Hepatocyte (in vitro differentiated cells): Measurements from ENCODE around the gene ZNF581. TPM values are rescaled to one million over a fixed set of nuclear protein-coding genes. Genes with fewer than 3 reads are reported as not detected.

Experiments
- DNase-seq: peaks from one replicate; pipeline ENCODE4 v3.0.0-alpha.2; 2016; ENCODE audit warnings: low spot score
- H2AFZ ChIP-seq: fragments of 200-600 bp; sonication (generic); 2 replicates; pipeline ENCODE4 v1.6.0; 2016; ENCODE audit warnings: antibody characterized with exemption, mild to moderate bottlenecking
- H3K27ac ChIP-seq: fragments of 200-600 bp; sonication (generic); 2 replicates; pipeline ENCODE4 v1.5.1; 2016; ENCODE audit warnings: mild to moderate bottlenecking
- H3K27me3 ChIP-seq: fragments of 200-600 bp; sonication (generic); 2 replicates; pipeline ENCODE4 v1.6.1; 2016
- H3K36me3 ChIP-seq: fragments of 200-600 bp; sonication (generic); replicated peaks from 2 replicates; pipeline ENCODE4 v1.5.1; 2016; ENCODE audit warnings: low read depth; ENCODE audit not compliant: insufficient read depth
- H3K4me1 ChIP-seq: fragments of 200-600 bp; sonication (generic); 2 replicates; pipeline ENCODE4 v1.5.1; 2016; ENCODE audit warnings: mild to moderate bottlenecking, moderate library complexity; ENCODE audit not compliant: insufficient read depth
- H3K4me2 ChIP-seq: fragments of 200-600 bp; sonication (generic); 2 replicates; pipeline ENCODE4 v1.6.0; 2016
- H3K4me3 ChIP-seq: fragments of 200-600 bp; sonication (generic); 2 replicates; pipeline ENCODE4 v1.5.1; 2016; ENCODE audit warnings: mild to moderate bottlenecking
- H3K79me2 ChIP-seq: fragments of 200-600 bp; sonication (generic); 2 replicates; pipeline ENCODE4 v1.6.0; 2017; ENCODE audit warnings: mild to moderate bottlenecking
- H3K9me2 ChIP-seq: fragments of 200-600 bp; sonication (generic); replicated peaks from 2 replicates; pipeline ENCODE4 v1.6.0; 2017; ENCODE audit warnings: mild to moderate bottlenecking; ENCODE audit not compliant: insufficient read depth
- H3K9me3 ChIP-seq: fragments of 200-600 bp; sonication (generic); 2 replicates; pipeline ENCODE4 v1.5.1; 2016; ENCODE audit warnings: low read depth, mild to moderate bottlenecking
- H4K20me1 ChIP-seq: fragments of 200-600 bp; sonication (generic); 2 replicates; pipeline ENCODE4 v1.6.0; 2016; ENCODE audit warnings: mild to moderate bottlenecking; ENCODE audit not compliant: insufficient read depth, poor library complexity, severe bottlenecking
- EZH2 ChIP-seq: fragments of 200-600 bp; sonication (generic); IDR thresholded peaks from 2 replicates; pipeline ENCODE4 v1.6.1; 2016; ENCODE audit warnings: antibody characterized with exemption, mild to moderate bottlenecking, borderline replicate concordance
- EZH2phosphoT487 ChIP-seq: fragments of 200-600 bp; sonication (generic); IDR thresholded peaks from one replicate; pipeline ENCODE4 v1.6.1; 2018; ENCODE audit warnings: antibody characterized with exemption, mild to moderate bottlenecking, low read depth, moderate library complexity; ENCODE audit not compliant: unreplicated experiment, severe bottlenecking
- WGBS: methylation state at CpG from one replicate; pipeline ENCODE4 v1.1.6; 2016; ENCODE audit warnings: low lambda C conversion rate; ENCODE audit errors: missing lambda C conversion rate; 5-methylcytosine and 5-hydroxymethylcytosine counted together
- polyA plus RNA-seq: library from polyadenylated mRNA; unstranded; fragments of >200 nt; fragmentation: Nextera tagmentation; extraction: Ambion mirVana; gene quantifications from 2 replicates; pipeline ENCODE4 v1.2.1, GENCODE V29; 2016
- total RNA-seq: library from RNA; depleted of rRNA; stranded (reverse); fragments of >200 nt; gene quantifications from 2 replicates; pipeline ENCODE4 v1.2.3, GENCODE V29; 2014
- TF ChIP-seq, protein P1 (sequence below): fragments of 200-600 bp; sonication (generic); IDR thresholded peaks from 2 replicates; pipeline ENCODE4 v1.5.1; 2016; ENCODE audit warnings: antibody characterized with exemption, mild to moderate bottlenecking; ENCODE audit not compliant: poor library complexity

Gene ZNF581
- total and polyA plus RNA-seq, 2 experiments from 2014 or later: 12.2 to 22.5 TPM

DNA sequence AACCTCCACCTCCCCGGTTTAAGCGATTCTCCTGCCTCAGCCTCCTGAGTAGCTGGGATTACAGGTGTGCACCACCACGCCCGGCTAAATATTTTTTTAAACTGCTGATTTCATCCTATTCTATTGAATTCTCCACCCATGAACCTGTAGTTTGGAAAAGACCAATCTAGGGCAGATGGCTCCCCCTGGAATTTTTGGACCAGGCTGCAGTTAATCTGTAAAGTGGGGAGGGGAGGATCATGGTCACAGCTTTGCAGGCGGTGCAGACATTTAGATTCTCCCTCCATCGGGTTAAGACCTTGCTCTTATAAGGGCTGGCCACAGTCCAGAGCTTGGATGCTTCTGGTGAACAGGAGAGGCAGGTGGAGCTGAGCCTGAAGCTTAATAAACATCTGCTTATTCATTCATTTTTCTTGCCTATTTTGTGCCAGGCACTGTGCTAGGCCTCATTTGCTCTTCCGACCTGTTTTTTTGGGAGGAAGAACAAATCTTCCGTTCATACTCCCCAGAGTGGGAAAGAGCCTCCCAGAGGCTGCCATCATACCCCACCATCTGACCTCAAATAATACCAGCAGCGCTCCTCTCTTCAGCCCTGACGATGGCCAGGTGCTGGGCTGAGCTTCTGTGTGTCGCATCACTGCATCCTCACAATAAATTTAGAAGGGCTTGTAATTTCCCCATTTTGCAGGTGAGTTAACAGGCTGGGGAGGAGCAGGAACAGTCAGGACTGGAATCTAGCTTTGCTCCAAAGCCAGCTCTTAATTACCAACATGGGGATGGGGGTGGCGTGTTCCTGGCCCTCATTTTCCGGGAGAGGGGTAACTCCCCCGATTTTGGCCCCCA is 3.7 kb downstream of the ZNF581 start:
- H3K79me2 ChIP-seq: peaks cover 56% of the 10 kb centered on the region
- no peaks in the 10 kb centered on the region for H3K9me2 ChIP-seq
- peak overlapping the region; percentile 95 for H2AFZ ChIP-seq
- H3K36me3 ChIP-seq: no peaks in the 10 kb centered on the region
- peak overlapping the region; percentile 92 for H3K4me2 ChIP-seq
- H3K4me1 ChIP-seq: peaks cover 21% of the 10 kb centered on the region
- DNase-seq: no peak
- peak overlapping the region; percentile 96 for H3K27ac ChIP-seq
- 44% methylated on average over 14 of the region's 14 CpGs for WGBS
- no peaks in the 10 kb centered on the region for H3K9me3 ChIP-seq
- TF ChIP-seq, protein P1, sequence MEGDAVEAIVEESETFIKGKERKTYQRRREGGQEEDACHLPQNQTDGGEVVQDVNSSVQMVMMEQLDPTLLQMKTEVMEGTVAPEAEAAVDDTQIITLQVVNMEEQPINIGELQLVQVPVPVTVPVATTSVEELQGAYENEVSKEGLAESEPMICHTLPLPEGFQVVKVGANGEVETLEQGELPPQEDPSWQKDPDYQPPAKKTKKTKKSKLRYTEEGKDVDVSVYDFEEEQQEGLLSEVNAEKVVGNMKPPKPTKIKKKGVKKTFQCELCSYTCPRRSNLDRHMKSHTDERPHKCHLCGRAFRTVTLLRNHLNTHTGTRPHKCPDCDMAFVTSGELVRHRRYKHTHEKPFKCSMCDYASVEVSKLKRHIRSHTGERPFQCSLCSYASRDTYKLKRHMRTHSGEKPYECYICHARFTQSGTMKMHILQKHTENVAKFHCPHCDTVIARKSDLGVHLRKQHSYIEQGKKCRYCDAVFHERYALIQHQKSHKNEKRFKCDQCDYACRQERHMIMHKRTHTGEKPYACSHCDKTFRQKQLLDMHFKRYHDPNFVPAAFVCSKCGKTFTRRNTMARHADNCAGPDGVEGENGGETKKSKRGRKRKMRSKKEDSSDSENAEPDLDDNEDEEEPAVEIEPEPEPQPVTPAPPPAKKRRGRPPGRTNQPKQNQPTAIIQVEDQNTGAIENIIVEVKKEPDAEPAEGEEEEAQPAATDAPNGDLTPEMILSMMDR: no peak
- TF ChIP-seq EZH2phosphoT487 (no peak), EZH2 (no peak)
- H4K20me1 ChIP-seq: no peaks in the 10 kb centered on the region
- H3K27me3 ChIP-seq: no peaks in the 10 kb centered on the region
- peak overlapping the region; percentile 99 for H3K4me3 ChIP-seq

DNA sequence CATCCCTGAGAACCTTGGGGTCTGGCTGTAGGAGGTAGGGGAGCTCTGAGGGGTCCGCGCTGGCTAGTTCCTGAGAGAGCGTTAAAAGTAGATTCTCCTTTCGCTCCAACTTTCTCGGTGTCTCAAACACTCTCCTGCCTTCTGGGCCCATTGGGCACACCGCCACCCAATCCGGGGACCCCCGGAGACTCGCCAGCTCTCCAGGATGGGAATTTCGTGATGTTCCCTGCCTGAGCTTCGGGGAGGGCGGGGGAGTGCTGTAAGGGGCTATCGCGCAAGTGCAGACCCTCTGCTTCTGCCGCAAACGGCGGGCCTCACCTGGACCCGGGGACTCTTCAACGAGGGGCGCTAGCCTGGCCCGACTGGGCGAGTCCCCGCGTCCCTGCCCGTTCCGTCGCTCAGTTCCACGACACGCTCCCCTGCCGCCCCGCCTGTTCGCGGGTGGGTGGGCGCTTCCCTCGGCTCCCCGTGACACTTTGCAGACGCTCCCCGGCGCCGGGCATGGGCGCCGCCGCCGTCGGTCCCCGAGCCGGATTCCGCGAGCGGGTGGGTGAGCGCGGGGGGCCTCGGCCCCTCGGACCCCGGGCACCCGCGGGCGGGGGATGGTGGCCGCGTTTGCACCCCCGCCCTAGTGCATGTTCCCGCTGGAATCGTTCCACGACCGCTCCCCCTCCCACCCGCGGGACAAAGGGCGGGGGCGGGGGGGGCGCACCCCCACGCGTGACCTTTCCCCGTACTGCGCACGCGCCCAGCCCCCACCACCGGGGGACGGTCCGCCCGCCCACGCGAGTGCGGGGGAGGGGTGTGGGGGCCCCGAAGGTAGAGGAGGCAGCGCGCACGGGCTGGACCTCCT is 4.5 kb downstream of the ZNF581 start, which contains the start of gene CCDC106:
TSS of gene CCDC106 (plus strand) at position 481 of the 853 bp plus-strand sequence. CDS start 835 bp downstream, outside the sequence.
- Histone ChIP-seq H3K4me1 (peaks cover 18% of the 10 kb centered on the region), H3K9me3 (no peaks in the 10 kb centered on the region), H3K27ac (peak within 1 kb of the TSS; percentile 96), H3K27me3 (no peaks in the 10 kb centered on the region), H4K20me1 (no peaks in the 10 kb centered on the region), H3K79me2 (peaks cover 48% of the 10 kb centered on the region), H3K4me2 (peak within 1 kb of the TSS; percentile 92), H2AFZ (peak within 1 kb of the TSS; percentile 95), H3K4me3 (peak within 1 kb of the TSS; percentile 99), H3K9me2 (no peaks in the 10 kb centered on the region), H3K36me3 (no peaks in the 10 kb centered on the region)
- DNase-seq: peak; percentile 82
- 1% methylated on average over 42 of the region's 87 CpGs for WGBS
- no peak for TF ChIP-seq EZH2phosphoT487

DNA sequence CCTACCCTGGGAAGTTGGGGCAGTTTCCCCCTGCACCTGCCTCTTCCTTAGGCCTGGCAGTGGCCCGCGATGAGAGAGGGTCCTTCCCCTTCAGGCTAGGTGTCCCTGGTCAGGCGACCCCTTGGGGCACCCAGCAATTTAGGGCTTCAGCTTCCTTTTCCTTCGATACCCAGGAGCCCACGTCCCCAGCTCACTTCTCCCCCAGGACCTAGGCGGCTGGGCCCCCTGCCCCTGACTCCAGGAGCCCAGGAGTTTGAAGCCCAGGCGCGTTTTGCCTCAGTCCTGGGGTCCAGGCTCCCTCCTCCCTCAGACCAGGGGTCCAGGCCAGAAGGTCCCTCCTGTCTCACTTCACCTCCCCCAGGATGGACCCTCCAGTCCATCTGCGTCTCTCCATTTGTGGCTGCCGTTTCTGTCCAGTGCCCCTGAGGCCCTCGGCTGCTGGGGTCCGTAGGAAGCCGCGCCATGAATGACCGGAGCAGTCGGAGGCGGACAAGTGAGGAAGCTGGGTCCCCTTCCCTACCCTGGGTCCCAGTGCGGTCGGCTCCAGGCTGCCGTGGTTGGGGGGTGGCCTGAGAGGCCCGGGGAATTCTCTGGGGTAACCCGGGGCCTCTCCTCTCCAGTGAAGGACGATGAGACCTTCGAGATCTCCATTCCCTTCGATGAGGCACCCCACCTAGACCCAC is 5.3 kb downstream of the ZNF581 start:
- Histone ChIP-seq H3K4me1 (peaks cover 18% of the 10 kb centered on the region), H3K27ac (peak overlapping the region; percentile 96), H3K4me3 (peak overlapping the region; percentile 99), H3K27me3 (no peaks in the 10 kb centered on the region), H3K9me2 (no peaks in the 10 kb centered on the region), H3K36me3 (no peaks in the 10 kb centered on the region), H2AFZ (peak overlapping the region; percentile 95), H3K79me2 (peaks cover 46% of the 10 kb centered on the region), H4K20me1 (no peaks in the 10 kb centered on the region), H3K9me3 (no peaks in the 10 kb centered on the region), H3K4me2 (peak overlapping the region; percentile 92)
- no peak for DNase-seq
- no peak for TF ChIP-seq EZH2phosphoT487
- TF ChIP-seq, protein P1: no peak
- TF ChIP-seq EZH2: no peak
- WGBS: 52% methylated on average over 24 of the region's 25 CpGs
